Neural progenitor cell (in vitro differentiated cells): ENCODE measurements around the gene SPEN. TPM values are rescaled to one million over a fixed set of nuclear protein-coding genes. Genes with fewer than 3 reads are reported as not detected.

Experiments
- DNase-seq: peaks from one replicate; pipeline ENCODE4 v3.0.0-alpha.2; 2016; ENCODE audit warnings: low spot score
- H2AFZ ChIP-seq: fragments of 200-600 bp; sonication (generic); replicated peaks from 2 replicates; pipeline ENCODE4 v1.6.1; 2016; ENCODE audit warnings: antibody characterized with exemption
- H3F3A ChIP-seq: fragments of 200-600 bp; sonication (generic); 2 replicates; pipeline ENCODE4 v1.6.1; 2016; ENCODE audit warnings: antibody characterized with exemption, low read depth
- H3K27ac ChIP-seq: fragments of 200-600 bp; sonication (generic); 2 replicates; pipeline ENCODE4 v1.5.1; 2016; ENCODE audit warnings: mild to moderate bottlenecking
- H3K27me3 ChIP-seq: fragments of 200-600 bp; sonication (generic); 2 replicates; pipeline ENCODE4 v1.6.1; 2016; ENCODE audit warnings: mild to moderate bottlenecking, moderate library complexity
- H3K36me3 ChIP-seq: fragments of 200-600 bp; sonication (generic); 2 replicates; pipeline ENCODE4 v1.5.1; 2016
- H3K4me1 ChIP-seq: fragments of 200-600 bp; sonication (generic); 2 replicates; pipeline ENCODE4 v1.6.1; 2016; ENCODE audit warnings: mixed run types
- H3K4me2 ChIP-seq: fragments of 200-600 bp; sonication (generic); 2 replicates; pipeline ENCODE4 v1.6.1; 2016
- H3K4me3 ChIP-seq: fragments of 200-600 bp; sonication (generic); 2 replicates; pipeline ENCODE4 v1.5.1; 2016
- H3K79me2 ChIP-seq: fragments of 200-600 bp; sonication (generic); 2 replicates; pipeline ENCODE4 v1.6.1; 2016; ENCODE audit warnings: low read depth
- H3K9ac ChIP-seq: fragments of 200-600 bp; sonication (generic); 2 replicates; pipeline ENCODE4 v1.6.1; 2016
- H3K9me3 ChIP-seq: fragments of 200-600 bp; sonication (generic); 2 replicates; pipeline ENCODE4 v1.5.1; 2016; ENCODE audit warnings: low read depth
- H4K20me1 ChIP-seq: fragments of 200-600 bp; sonication (generic); 2 replicates; pipeline ENCODE4 v1.6.1; 2016; ENCODE audit warnings: low read depth
- H3K27ac Mint-ChIP-seq: 3 replicates; pipeline ENCODE4 v1.8.0; 2021; ENCODE audit warnings: mixed read lengths
- H3K27me3 Mint-ChIP-seq: 2 replicates; pipeline ENCODE4 v1.8.0; 2022; ENCODE audit warnings: low read depth, mild to moderate bottlenecking, inconsistent platforms, moderate library complexity, mixed read lengths; ENCODE audit not compliant: insufficient read depth
- H3K36me3 Mint-ChIP-seq: 3 replicates; pipeline ENCODE4 v1.8.0; 2021; ENCODE audit warnings: mixed read lengths
- H3K4me1 Mint-ChIP-seq: 3 replicates; pipeline ENCODE4 v1.8.0; 2021; ENCODE audit warnings: mixed read lengths
- H3K4me3 Mint-ChIP-seq: 3 replicates; pipeline ENCODE4 v1.8.0; 2021; ENCODE audit warnings: mild to moderate bottlenecking, moderate library complexity, mixed read lengths
- H3K9me3 Mint-ChIP-seq: 3 replicates; pipeline ENCODE4 v1.8.0; 2020; ENCODE audit warnings: mixed read lengths
- CTCF ChIP-seq: fragments of 200-600 bp; sonication (generic); IDR thresholded peaks from 2 replicates; pipeline ENCODE4 v1.5.1; 2017; ENCODE audit warnings: antibody characterized with exemption, mild to moderate bottlenecking
- EZH2 ChIP-seq: fragments of 200-600 bp; sonication (generic); IDR thresholded peaks from 2 replicates; pipeline ENCODE4 v1.6.1; 2017; ENCODE audit warnings: antibody characterized with exemption, mild to moderate bottlenecking, moderate library complexity
- EZH2phosphoT487 ChIP-seq: fragments of 200-600 bp; sonication (generic); IDR thresholded peaks from 2 replicates; pipeline ENCODE4 v1.6.1; 2017; ENCODE audit warnings: antibody characterized with exemption
- total RNA-seq: library from RNA; depleted of rRNA; stranded (reverse); fragments of >200 nt; gene quantifications from 2 replicates; pipeline ENCODE4 v1.2.3, GENCODE V29; 2015; ENCODE audit warnings: low replicate concordance

The SPEN gene
- total RNA-seq, 1 donor from 2014 or later, result 59.6 TPM

GRCh38 chr1:15869413-15869812, 21.9 kb downstream of the SPEN start:
- H3K27ac ChIP-seq, result no peak overlapping the region
- H3K36me3 ChIP-seq, result no peaks in the 10 kb centered on the region
- DNase-seq, result no peak
- no peak overlapping the region for H3K27ac Mint-ChIP-seq
- H3K4me3 Mint-ChIP-seq, result no peak overlapping the region
- H3K4me1 ChIP-seq, result no peaks in the 10 kb centered on the region
- no peak overlapping the region for H3K9ac ChIP-seq
- no peaks in the 10 kb centered on the region for H3K27me3 Mint-ChIP-seq
- H4K20me1 ChIP-seq, result peaks cover 44% of the 10 kb centered on the region
- H3K4me1 Mint-ChIP-seq, result peaks cover 10% of the 10 kb centered on the region
- H3K79me2 ChIP-seq, result peaks cover 98% of the 10 kb centered on the region
- H2AFZ ChIP-seq, result no peak overlapping the region
- H3K9me3 ChIP-seq, result no peaks in the 10 kb centered on the region
- H3K9me3 Mint-ChIP-seq, result peaks cover 11% of the 10 kb centered on the region
- TF ChIP-seq EZH2phosphoT487, result no peak
- TF ChIP-seq CTCF, result no peak
- TF ChIP-seq EZH2, result no peak
- H3F3A ChIP-seq, result peaks cover 11% of the 10 kb centered on the region
- H3K4me3 ChIP-seq, result no peak overlapping the region
- no peak overlapping the region for H3K4me2 ChIP-seq
- no peaks in the 10 kb centered on the region for H3K27me3 ChIP-seq
- peaks cover 29% of the 10 kb centered on the region for H3K36me3 Mint-ChIP-seq

GRCh38 chr1:15870421-15870820, 22.9 kb downstream of the SPEN start:
- peaks cover 34% of the 10 kb centered on the region for H3K36me3 Mint-ChIP-seq
- Histone ChIP-seq H3K79me2 (peaks cover 98% of the 10 kb centered on the region), H3K9ac (no peak overlapping the region), H3K36me3 (peaks cover 9% of the 10 kb centered on the region), H3K27ac (no peak overlapping the region), H3K9me3 (no peaks in the 10 kb centered on the region), H3F3A (peaks cover 21% of the 10 kb centered on the region), H3K4me1 (no peaks in the 10 kb centered on the region), H2AFZ (no peak overlapping the region), H3K27me3 (no peaks in the 10 kb centered on the region), H4K20me1 (peaks cover 53% of the 10 kb centered on the region), H3K4me2 (no peak overlapping the region), H3K4me3 (no peak overlapping the region)
- peaks cover 10% of the 10 kb centered on the region for H3K4me1 Mint-ChIP-seq
- no peaks in the 10 kb centered on the region for H3K27me3 Mint-ChIP-seq
- no peak for DNase-seq
- H3K4me3 Mint-ChIP-seq, result no peak overlapping the region
- peaks cover 11% of the 10 kb centered on the region for H3K9me3 Mint-ChIP-seq
- H3K27ac Mint-ChIP-seq, result no peak overlapping the region
- TF ChIP-seq CTCF (no peak), EZH2 (no peak), EZH2phosphoT487 (no peak)

GRCh38 chr1:15874471-15874870, 27.0 kb downstream of the SPEN start:
- Mint-ChIP-seq H3K4me1 (peaks cover 18% of the 10 kb centered on the region), H3K4me3 (no peak overlapping the region), H3K27me3 (no peaks in the 10 kb centered on the region), H3K27ac (no peak overlapping the region), H3K36me3 (peaks cover 30% of the 10 kb centered on the region), H3K9me3 (peaks cover 2% of the 10 kb centered on the region)
- no peak for DNase-seq
- Histone ChIP-seq H4K20me1 (peaks cover 92% of the 10 kb centered on the region), H3K36me3 (peaks cover 20% of the 10 kb centered on the region), H3K27ac (no peak overlapping the region), H3K4me3 (no peak overlapping the region), H2AFZ (no peak overlapping the region), H3K27me3 (no peaks in the 10 kb centered on the region), H3K9me3 (no peaks in the 10 kb centered on the region), H3K79me2 (peaks cover 98% of the 10 kb centered on the region), H3K4me1 (no peaks in the 10 kb centered on the region), H3K9ac (no peak overlapping the region), H3K4me2 (no peak overlapping the region), H3F3A (peaks cover 29% of the 10 kb centered on the region)
- TF ChIP-seq CTCF, result no peak
- no peak for TF ChIP-seq EZH2
- no peak for TF ChIP-seq EZH2phosphoT487
